ENCODE measurements around the gene PRKAR1B. TPM values are rescaled to one million over a fixed set of nuclear protein-coding genes. Genes with fewer than 3 reads are reported as not detected.

The PRKAR1B gene
- total RNA-seq: 19.2 and 30.0 TPM in 2 replicates

DNA sequence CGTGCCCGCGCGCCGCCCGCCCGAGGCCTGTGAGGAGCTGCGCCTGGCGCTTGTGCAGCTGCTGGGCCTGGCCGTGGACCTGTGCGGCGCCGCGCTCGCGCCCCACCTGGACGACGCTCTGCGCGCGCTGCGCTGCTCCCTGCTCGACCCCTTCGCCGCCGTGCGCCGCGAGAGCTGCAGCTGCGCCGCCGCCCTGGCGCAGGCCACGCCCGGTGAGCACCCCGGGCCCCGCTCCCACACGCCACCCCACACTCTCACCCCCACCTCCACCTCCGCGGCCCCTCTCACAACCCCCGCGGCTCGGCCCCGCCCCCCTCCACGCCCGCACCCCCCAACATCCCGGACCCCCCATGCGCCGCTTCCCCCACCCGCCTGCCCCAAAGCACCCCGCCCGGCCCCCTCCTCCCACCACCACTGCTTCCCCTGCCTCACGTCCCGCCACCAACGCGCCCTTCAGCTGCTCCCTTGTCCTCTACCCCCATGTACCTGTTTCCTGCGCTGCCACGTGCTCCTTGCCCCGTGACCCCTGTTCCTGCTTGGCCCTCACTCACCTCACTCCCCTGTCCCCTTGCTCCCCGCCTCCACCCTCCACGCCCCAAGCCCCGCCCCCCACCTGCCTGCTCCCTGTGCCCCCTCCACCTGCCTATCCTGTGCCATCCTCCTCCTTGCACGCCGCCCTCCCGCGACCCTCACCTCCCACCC is at the start of gene PRKAR1B:
Gene PRKAR1B (minus strand): TSS at position 178 of the 702 bp plus-strand sequence. CDS start 15,776 bp downstream, outside the sequence.

GRCh38 chr7:726084-726853 is 812 bp downstream of the PRKAR1B start, which contains the start of gene DNAAF5:
Gene DNAAF5, plus strand, starts transcription at chr7:726699. Its CDS starts 22 bp downstream, at chr7:726721.

GRCh38 chr7:519484-520390 is 207.3 kb downstream of the PRKAR1B start, which contains the start of gene PDGFA:
Gene PDGFA, minus strand, starts transcription at chr7:519846. Its CDS starts 845 bp downstream, at chr7:519001.

Other genes with a start within 250 kb of the PRKAR1B start
- 41.6 and 50.0 TPM in 2 replicates for gene PDGFA, start 207.4 kb downstream of the PRKAR1B start, total RNA-seq
- gene DNAAF5, start 582 bp downstream of the PRKAR1B start, total RNA-seq: 45.1 and 80.3 TPM in 2 replicates
- gene SUN1, start 105.2 kb upstream of the PRKAR1B start, total RNA-seq: 91.1 and 104 TPM in 2 replicates
- gene GET4, start 149.3 kb upstream of the PRKAR1B start, total RNA-seq: 42.2 and 43.9 TPM in 2 replicates
- gene ADAP1, start 227.4 kb upstream of the PRKAR1B start, total RNA-seq: 0.98 and 6.6 TPM in 2 replicates
- 3.4 and 5.1 TPM in 2 replicates for gene COX19, start 248.3 kb upstream of the PRKAR1B start, total RNA-seq